Measurements from ENCODE around the gene CNIH3.

Gene CNIH3

GRCh38 chr1:224749916-224750315 lies 133.8 kb downstream of the CNIH3 start:
- no peak for DNase-seq

DNA sequence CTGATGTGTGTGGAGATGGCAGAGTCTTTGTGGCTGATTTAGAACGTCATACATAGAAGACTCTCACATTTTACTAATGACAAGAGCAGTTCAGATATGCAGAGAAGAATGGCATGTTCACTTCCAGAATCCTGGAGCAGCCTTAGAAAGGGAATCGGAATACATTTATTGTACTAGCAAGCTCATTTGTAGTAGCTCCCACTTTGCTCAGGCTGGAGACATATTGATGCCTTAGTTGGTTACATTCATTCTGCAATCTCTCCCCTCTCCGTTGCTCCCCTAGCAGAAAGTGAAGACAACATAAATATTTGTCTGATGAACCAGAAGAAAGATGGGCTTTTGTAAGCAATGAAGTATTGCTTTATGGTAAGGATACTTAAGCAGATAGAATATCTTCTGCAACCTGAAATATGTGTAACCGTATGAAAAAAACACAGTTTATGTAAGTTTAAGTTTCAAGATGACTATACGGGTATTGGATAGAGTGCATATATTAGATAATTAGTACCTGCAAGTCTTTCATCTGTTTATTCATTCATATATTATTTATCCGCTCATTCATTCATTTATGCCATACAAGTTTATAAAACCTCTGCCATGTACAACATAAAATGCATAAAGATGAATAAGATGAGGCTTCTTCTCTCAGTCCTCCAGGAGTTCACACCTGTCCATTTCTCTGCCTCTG lies 135.7 kb downstream of the CNIH3 start:
- no peak for DNase-seq

DNA sequence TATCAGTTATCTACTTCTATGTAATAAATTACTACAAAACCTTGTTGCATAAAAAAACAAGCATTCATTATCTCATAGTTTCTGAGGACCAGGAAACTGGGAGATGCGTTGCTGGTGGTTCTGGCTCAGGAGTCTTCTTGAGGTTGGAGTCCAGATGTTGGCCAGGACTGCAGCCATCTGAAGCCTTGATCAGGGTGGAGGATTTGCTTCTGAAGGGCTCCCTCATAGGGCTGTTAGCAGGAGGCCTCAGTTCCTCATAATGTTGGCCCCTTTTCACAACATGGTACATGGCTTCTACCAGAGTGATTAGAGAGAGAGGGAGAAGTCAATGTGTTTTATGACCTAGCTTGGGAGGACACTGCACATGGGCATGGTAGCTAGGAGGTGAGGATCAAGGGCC lies 137.4 kb downstream of the CNIH3 start:
- no peak for DNase-seq

- no peak for DNase-seq
These were observed 139.5 kb downstream of the CNIH3 start for GRCh38 chr1:224755586-224755985.

- DNase-seq: no peak
These were observed 141.4 kb downstream of the CNIH3 start for GRCh38 chr1:224757508-224757907.

DNA sequence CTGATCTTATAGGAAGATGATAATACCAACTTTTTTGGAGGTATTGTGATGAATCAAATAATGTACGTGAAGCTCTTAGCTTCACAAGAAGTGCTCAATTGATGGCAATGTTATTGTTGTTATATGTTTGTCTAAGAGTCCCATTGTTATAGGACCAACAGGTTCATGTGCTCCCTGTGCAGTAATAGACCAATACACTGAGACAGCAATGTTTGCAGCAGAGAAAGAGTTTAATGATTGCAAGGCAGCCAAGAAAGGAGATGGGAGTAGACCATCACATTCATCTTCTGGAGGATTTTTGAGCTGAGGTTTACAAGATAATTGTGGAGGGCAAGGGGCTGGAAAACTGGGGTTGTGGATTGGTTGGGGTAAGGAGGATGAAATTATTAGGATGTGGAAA lies 143.0 kb downstream of the CNIH3 start:
- no peak for DNase-seq

- no peak for DNase-seq
These were observed 143.6 kb downstream of the CNIH3 start for GRCh38 chr1:224759681-224760091.

DNA sequence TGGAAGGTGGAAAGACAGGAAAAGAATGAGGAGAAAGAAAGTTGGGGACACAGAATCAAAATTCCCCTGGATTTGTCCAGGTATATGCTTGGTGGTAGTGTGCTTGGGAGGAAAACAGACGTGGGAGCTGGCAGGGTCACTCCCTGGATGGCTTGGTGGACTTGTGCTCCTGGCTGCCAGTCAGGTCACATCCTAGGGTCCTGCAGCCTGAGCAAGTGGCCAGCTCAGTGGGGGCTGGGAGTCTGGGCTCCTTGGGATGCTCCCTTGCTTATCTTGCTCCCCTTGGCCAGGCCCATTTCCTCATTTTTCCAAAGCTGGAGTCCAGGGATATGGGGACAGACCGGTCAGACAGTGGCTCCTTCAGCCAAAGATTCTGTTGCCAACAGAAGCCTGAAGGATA lies 144.0 kb downstream of the CNIH3 start:
- no peak for DNase-seq

GRCh38 chr1:224761245-224761644 lies 145.1 kb downstream of the CNIH3 start:
- no peak for DNase-seq

GRCh38 chr1:224762046-224762445 lies 145.9 kb downstream of the CNIH3 start:
- no peak for DNase-seq

DNA sequence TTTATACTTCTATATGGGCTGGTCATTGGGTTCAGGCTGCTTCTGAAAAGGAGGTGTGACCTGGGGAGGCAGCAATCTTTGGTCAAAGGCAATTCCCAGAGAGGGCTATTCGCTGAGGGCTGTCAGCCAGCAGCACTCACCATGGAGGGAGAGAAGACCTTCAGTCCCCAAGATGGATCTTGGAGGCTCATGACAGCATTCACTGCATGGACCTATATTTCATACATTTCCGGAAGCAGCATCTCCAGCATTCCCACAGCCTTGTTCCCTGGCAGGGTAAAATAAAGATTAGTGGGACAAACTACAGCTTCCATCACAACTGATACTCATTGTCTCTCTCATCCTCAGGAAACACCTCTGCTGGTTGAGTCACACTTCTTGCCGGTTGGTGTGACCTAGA lies 146.6 kb downstream of the CNIH3 start:
- no peak for DNase-seq

DNA sequence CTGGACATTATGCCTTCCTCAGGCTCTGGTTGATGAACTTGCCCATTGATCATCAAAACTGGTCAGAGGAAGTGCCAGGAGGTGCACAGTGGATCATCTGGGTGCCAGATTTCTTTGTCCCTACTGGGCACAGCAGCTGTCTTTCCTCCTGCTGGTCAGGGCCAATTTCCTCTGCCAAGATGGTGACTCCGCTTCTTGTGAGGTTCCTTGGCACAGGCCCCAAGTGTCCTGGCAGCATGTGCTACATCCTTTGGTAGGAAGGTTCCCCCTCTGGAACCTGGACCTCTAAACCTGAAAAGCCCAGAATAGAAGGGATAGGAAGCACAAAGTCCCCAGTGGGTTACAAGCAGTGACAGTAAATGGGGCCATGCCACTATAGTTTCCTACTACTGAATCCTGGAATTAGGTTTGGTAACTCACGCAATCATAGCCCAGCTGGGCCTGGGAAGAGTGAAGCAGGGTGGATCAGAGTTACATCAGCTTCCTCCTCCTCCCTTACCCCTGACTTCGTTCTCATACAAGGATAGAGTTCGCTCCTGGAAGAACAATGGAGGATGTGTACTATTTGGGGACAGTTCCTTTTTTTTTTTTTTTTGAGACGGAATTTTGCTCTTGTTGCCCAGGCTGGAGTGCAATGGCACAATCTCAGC lies 147.1 kb downstream of the CNIH3 start:
- DNase-seq: no peak

DNA sequence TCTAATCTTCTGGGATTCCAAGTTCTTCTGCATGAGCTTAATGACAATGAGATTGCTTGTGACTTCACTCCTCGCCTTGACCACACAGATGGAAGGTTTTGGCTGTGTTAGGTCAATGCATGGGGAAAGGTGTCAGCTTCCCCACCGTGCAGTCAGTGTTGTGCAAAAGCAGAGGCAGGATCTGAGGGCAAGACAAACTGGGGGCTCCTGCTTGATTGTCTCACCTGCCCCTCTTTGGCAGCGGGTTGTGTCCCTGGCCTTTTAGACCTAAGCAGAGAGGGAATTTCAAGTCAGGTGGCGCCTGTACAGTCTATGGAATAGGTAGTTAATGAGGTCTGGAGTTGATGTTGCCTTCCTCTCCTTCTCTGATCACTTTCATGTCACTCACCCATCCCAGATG lies 150.1 kb downstream of the CNIH3 start:
- no peak for DNase-seq

DNA sequence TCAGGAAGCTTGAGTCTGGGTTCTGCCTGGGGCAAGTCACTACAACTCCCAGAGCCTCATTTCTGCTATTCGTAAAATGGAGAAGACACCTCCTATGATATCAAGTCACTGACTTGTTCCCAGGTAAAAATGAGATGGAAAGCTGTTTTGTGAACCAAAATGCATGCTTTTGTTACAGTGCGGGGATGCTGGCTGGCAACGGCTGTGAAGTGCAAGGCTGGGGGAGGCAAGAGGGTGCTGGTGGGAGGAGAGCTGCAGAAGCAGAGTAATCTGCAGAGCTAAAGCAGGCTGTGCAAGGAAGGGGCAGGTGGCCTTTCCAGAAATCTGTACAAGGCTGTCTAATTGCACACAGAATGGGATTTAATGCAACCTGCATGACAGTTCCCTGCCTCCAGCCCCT lies 150.9 kb downstream of the CNIH3 start:
- no peak for DNase-seq

- no peak for DNase-seq
These were observed 151.6 kb downstream of the CNIH3 start for GRCh38 chr1:224767676-224768075.

DNA sequence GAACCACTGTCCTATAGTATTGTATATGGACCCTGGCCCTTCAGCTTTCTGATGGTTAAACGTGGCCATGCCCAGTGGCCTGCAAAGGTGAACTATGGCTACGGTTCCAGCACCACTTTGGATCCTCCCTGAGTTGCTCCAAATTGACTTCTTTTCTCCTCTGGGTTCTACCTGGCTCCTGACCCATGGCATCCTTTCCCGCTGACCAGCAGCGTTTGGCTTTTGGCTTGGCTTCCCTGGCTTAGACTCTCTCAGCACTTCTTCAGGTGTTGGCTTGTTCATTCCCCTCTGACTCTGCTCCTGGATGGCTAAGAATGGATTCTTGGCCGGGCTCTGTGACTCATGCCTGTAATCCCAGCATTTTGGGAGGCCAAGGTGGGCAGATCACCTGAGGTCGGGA lies 152.9 kb downstream of the CNIH3 start:
- DNase-seq: no peak

- DNase-seq: peak in 1 of 2 experiments; percentile 10
These were observed 153.6 kb downstream of the CNIH3 start for GRCh38 chr1:224769452-224770335.

GRCh38 chr1:224770336-224770693 lies 154.2 kb downstream of the CNIH3 start:
- no peak for DNase-seq

DNA sequence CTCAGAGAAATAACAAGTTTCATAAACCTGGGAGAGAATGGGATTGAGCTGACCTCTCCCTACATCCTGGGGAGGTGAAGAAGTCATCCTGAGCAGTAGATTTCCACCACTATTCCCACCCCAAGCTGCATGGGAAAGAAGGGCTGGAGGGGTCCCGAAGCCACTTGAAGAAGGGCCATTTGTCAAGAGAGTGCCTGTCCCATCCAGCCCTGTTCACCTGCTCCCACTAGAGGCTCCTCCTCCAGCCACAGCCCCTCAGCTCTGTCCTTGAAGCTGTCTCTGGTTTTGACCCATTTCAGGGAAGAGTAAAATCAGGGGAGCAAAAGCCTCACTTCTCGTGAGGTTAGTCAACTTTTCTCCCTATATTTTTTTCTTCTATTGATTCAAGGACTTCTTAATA lies 157.5 kb downstream of the CNIH3 start:
- no peak for DNase-seq

GRCh38 chr1:224774378-224774777 lies 158.3 kb downstream of the CNIH3 start:
- DNase-seq: no peak

GRCh38 chr1:224777180-224777579 lies 161.1 kb downstream of the CNIH3 start:
- DNase-seq: no peak

- DNase-seq: no peak
These were observed 163.4 kb downstream of the CNIH3 start for GRCh38 chr1:224779536-224779935.

DNA sequence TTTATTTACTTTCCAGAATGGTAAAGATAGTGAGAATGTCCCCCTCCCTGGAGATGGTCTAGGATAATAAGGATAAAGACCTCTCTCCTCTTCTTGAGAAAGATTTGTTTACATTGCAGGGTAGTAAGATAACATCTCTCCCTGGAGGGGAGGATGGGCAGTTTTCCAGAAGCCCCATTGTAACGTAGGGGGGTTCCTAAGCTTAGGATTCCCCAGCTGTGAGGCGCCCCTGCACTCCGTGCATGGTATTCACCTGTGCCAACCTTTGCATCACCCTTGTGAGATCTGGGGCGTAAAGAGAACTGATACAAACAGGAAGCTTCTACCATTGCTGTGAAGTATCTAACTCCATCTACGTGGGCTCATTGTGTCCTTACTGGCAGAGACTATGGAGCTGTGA lies 164.6 kb downstream of the CNIH3 start:
- no peak for DNase-seq

DNA sequence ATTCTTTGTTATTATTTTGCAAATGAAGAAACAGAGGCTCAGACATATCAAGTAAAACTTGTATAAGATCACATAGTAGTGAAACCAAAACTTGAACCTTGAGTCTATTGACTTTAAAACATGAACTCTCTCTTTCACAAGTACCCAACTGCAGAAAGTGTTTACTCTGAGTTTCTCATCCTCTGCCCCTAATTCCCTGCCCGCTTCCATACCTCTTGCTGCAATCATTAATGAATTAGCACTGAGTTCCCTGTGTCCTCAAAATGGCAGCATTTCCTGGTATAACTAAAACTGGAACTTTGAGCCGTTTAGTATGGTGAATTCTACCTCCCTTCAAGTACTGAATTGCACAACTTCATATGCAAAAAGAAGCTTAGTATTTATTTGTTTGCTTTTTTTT lies 165.7 kb downstream of the CNIH3 start:
- no peak for DNase-seq
